Gastroesophageal sphincter (tissue), 4 donors: ENCODE measurements around the gene BMP7. TPM values are rescaled to one million over a fixed set of nuclear protein-coding genes. Genes with fewer than 3 reads are reported as not detected.
A peak's percentile ranks its signal among the peaks of the same experiment; 100 is the strongest.

ENCODE experiments used
- ATAC-seq: fragments of 150-250 bp; one replicate; pipeline ENCODE4 v1.9.1; 2016; ENCODE audit warnings: mild to moderate bottlenecking, moderate library complexity
- H3K27ac ChIP-seq, 4 donors: fragments of 200-600 bp; sonication (generic) in 3 of 4; 1 replicate in 3 of 4; 2 replicates in 1 of 4; pipeline ENCODE4 v1.5.1; 2016 to 2019
- H3K27me3 ChIP-seq: fragments of 200-600 bp; sonication (generic); one replicate; pipeline ENCODE4 v1.5.1; 2019
- H3K36me3 ChIP-seq, 2 donors: fragments of 200-600 bp; sonication (generic); one replicate each; pipeline ENCODE4 v1.5.1; 2019; ENCODE audit warnings: control low read depth in 1 of 2
- H3K4me1 ChIP-seq, 3 donors: fragments of 200-600 bp; sonication (generic); 1 replicate in 2 of 3; 2 replicates in 1 of 3; pipeline ENCODE4 v1.5.1; 2016 to 2019; ENCODE audit warnings: control low read depth in 2 of 3
- H3K4me3 ChIP-seq, 2 donors: fragments of 200-600 bp; sonication (generic); one replicate each; pipeline ENCODE4 v1.5.1; 2019; ENCODE audit warnings: mild to moderate bottlenecking in 1 of 2, moderate library complexity in 1 of 2
- H3K9me3 ChIP-seq, 3 donors: fragments of 200-600 bp; sonication (generic); one replicate each; pipeline ENCODE4 v1.5.1; 2017 to 2019; ENCODE audit warnings: control low read depth in 2 of 3
- EP300 ChIP-seq: sonication (generic); formaldehyde crosslinking; IDR thresholded peaks from one replicate; pipeline ENCODE4 v1.6.1; 2017; ENCODE audit warnings: antibody characterized with exemption, mild to moderate bottlenecking
- POLR2A ChIP-seq, 2 donors: fragments of 450-650 bp; IDR thresholded peaks; one replicate each; pipeline ENCODE4 v1.6.1; 2017; ENCODE audit warnings: antibody characterized with exemption in 2 of 2, mild to moderate bottlenecking in 2 of 2, moderate library complexity in 1 of 2
- POLR2AphosphoS5 ChIP-seq: sonication (generic); formaldehyde crosslinking; IDR thresholded peaks from one replicate; pipeline ENCODE4 v1.6.1; 2017; ENCODE audit warnings: antibody characterized with exemption
- WGBS, 2 donors: methylation state at CpG; one replicate each; pipeline ENCODE4 v1.1.5; 2018; ENCODE audit warnings: low coverage in 1 of 2; 5-methylcytosine and 5-hydroxymethylcytosine counted together
- total RNA-seq, 4 donors: library from RNA; depleted of rRNA; stranded (reverse); fragments of >200 nt; gene quantifications; one replicate each; pipeline ENCODE4 v1.1.0, GENCODE V29; 2016
- TF ChIP-seq, protein P1 (sequence below), 4 experiments: fragments of 200-600 bp in 2 of 4; fragments of 450-650 bp in 2 of 4; sonication (generic) in 1 of 4; IDR thresholded peaks; one replicate each; pipeline ENCODE4 v1.5.1; 2017 to 2019; ENCODE audit warnings: antibody characterized with exemption in 4 of 4, mild to moderate bottlenecking in 2 of 4, moderate library complexity in 2 of 4

BMP7 gene
- total RNA-seq, 4 donors from 2014 or later = 0.16 to 10.8 (median 5.0) TPM

DNA sequence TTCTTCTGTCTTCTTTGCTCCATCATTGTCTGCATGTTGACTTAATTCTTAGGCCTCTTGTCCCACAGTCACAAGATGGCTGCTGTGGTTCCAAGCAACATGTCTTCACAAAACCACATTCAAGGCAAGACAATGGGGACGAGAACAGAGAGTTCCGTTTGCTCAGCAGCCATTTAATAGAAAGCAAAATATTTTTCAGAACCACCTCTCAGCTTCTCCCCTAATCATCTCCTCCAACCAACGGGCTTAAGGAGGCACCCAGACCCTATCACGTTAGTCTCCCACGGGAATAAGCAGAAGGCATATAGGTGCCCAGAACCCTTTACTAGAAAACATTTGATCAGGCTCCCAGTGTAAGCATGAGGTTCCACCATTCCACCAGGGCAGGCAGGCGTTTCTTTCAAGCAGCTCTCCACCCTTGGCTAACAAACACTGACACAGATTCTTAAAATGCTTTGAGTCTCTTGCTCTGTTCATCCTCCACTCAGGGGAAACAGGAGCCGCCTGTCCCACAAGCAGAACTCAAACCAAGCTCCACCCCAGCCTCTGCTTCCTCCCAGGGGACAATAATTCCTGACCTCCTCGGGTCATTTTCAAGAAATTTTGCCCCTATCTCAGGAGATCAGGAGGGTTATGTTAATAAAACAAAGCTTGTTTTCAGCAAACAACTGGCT, 19.0 kb downstream of the BMP7 start:
- 65 to 76% methylated on average over 5 to 6 of the region's 8 CpGs for WGBS, 2 donors
- no peak for TF ChIP-seq EP300
- TF ChIP-seq POLR2AphosphoS5 = no peak
- no peak for TF ChIP-seq POLR2A (IDR thresholded peaks at IDR 0.05)
- TF ChIP-seq, protein P1, sequence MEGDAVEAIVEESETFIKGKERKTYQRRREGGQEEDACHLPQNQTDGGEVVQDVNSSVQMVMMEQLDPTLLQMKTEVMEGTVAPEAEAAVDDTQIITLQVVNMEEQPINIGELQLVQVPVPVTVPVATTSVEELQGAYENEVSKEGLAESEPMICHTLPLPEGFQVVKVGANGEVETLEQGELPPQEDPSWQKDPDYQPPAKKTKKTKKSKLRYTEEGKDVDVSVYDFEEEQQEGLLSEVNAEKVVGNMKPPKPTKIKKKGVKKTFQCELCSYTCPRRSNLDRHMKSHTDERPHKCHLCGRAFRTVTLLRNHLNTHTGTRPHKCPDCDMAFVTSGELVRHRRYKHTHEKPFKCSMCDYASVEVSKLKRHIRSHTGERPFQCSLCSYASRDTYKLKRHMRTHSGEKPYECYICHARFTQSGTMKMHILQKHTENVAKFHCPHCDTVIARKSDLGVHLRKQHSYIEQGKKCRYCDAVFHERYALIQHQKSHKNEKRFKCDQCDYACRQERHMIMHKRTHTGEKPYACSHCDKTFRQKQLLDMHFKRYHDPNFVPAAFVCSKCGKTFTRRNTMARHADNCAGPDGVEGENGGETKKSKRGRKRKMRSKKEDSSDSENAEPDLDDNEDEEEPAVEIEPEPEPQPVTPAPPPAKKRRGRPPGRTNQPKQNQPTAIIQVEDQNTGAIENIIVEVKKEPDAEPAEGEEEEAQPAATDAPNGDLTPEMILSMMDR (IDR thresholded peaks at IDR 0.05) = no peak
- H3K9me3 ChIP-seq = peaks cover 0 to 6% (median 0%) of the 10 kb centered on the region in 3 donors
- H3K36me3 ChIP-seq = no peaks in the 10 kb centered on the region
- H3K27ac ChIP-seq = no peak overlapping the region
- H3K27me3 ChIP-seq = peaks cover 30% of the 10 kb centered on the region
- no peak overlapping the region for H3K4me3 ChIP-seq
- ATAC-seq = no peak
- no peaks in the 10 kb centered on the region for H3K4me1 ChIP-seq

GRCh38 chr20:57245997-57246396, 20.4 kb downstream of the BMP7 start:
- 92 to 95% methylated on average over 5 of the region's 5 CpGs for WGBS, 2 donors

DNA sequence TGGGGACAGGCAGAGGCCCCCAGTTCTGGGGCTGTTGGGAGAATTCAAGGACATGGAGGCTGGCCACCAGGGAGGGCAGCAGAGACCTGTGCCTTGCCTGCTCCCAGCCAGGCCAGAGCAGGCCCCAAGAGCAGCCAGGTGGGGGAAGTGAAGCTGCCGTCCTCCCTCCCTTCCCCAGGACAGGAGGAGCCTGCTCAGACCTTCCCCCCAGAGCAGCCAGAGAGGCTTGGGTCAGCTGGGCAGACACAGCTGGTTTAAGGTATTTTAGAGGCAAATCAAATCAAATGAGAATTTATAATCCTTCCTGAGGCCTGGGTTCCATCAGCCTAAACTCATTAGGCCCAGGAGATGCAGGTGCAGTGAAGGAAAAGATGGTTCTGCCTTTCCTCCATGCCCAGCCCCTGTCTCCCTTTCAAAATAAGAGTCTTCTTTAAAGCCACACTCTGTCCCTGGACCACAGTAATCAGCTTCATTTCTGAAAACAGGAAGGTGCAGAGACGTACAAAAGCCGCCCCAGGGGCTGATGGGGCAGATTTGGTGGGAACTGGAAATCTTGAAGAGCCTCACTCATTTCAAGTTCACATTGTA, 21.7 kb downstream of the BMP7 start:
- no peak for ATAC-seq
- Histone ChIP-seq H3K4me1 (no peaks in the 10 kb centered on the region), H3K9me3 (peaks cover 0 to 6% (median 0%) of the 10 kb centered on the region in 3 donors), H3K27ac (peak overlapping the region in 1 of 4 donors; percentile 32), H3K4me3 (no peak overlapping the region), H3K27me3 (peaks cover 21% of the 10 kb centered on the region), H3K36me3 (no peaks in the 10 kb centered on the region)
- WGBS, 2 donors = 73 to 92% methylated on average over 2 of the region's 3 CpGs
- TF ChIP-seq, protein P1 (IDR thresholded peaks at IDR 0.05) = peak in 1 of 4 experiments; percentile 14
- TF ChIP-seq POLR2A (IDR thresholded peaks at IDR 0.05) = no peak

More at GRCh38 chr20:57245997-57246396, 20.4 kb downstream of the BMP7 start:
- Histone ChIP-seq H3K4me1 (no peaks in the 10 kb centered on the region), H3K9me3 (peaks cover 0 to 6% (median 0%) of the 10 kb centered on the region in 3 donors), H3K27ac (no peak overlapping the region), H3K4me3 (no peak overlapping the region), H3K36me3 (no peaks in the 10 kb centered on the region), H3K27me3 (peaks cover 30% of the 10 kb centered on the region)
- TF ChIP-seq POLR2AphosphoS5 (no peak), POLR2A (IDR thresholded peaks at IDR 0.05) (no peak), EP300 (no peak)
- TF ChIP-seq, protein P1 (IDR thresholded peaks at IDR 0.05) = no peak
- no peak for ATAC-seq

- 35% methylated on average over 5 of the region's 7 CpGs; no CpG with 5 or more reads in 1 of the 2 donors for WGBS, 2 donors
Measured at GRCh38 chr20:57244221-57244585, 22.2 kb downstream of the BMP7 start.

More at GRCh38 chr20:57244221-57244585, 22.2 kb downstream of the BMP7 start:
- Histone ChIP-seq H3K4me3 (no peak overlapping the region), H3K27ac (peak overlapping the region in 1 of 4 donors; percentile 32), H3K9me3 (peaks cover 0 to 6% (median 0%) of the 10 kb centered on the region in 3 donors), H3K4me1 (no peaks in the 10 kb centered on the region), H3K27me3 (peaks cover 18% of the 10 kb centered on the region), H3K36me3 (no peaks in the 10 kb centered on the region)
- no peak for TF ChIP-seq POLR2AphosphoS5
- TF ChIP-seq EP300 = no peak
- TF ChIP-seq POLR2A (IDR thresholded peaks at IDR 0.05) = no peak
- TF ChIP-seq, protein P1 (IDR thresholded peaks at IDR 0.05) = no peak
- ATAC-seq = no peak
